Measurements from ENCODE around the gene KCTD2. TPM values are rescaled to one million over a fixed set of nuclear protein-coding genes. Genes with fewer than 3 reads are reported as not detected.

KCTD2 gene
- polyA plus RNA-seq, 1 of the 3 experiments (the other 2 are of a cell fraction) = 27.5 TPM

DNA sequence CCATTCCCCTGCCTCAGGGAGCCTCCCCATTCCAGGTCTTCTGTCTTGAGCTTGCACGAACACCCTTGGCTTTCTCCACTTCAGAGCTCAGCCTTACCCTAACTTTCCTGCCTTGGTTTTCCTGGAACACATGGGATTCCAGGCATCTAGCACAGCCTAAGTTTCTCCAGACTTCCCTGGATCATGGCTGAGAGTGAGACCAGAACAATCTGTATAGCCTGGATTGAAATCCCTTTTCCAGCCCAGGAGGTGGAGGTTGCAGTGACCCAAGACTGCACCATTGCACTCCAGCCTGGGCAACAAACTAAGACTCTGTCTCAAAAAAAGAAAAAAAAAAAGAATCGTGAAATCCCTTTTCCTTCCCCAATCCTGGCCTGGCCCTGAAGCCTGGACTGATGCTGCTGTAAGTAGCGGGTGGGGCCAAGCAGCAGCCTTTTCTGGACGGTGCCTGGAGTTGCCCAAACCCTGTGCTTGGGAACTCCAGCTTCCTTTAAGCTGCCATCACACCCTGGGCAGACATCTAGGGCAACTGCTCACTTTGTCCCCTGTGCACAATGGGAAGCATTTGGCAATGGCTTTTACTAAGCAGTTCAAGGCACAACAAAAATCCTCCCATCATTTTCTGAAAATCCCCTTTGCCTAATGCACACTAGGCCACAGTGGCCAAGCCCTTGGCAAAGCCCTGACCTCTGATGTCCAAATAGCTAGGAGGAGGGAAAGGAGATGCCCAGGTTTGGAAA lies 28.7 kb downstream of the KCTD2 start:
- Histone ChIP-seq H3K79me2 (ENCODE audit: insufficient read depth) (no peaks in the 10 kb centered on the region), H3K4me2 (no peak overlapping the region), H3K9ac (no peak overlapping the region), H3K4me1 (ENCODE audit: control insufficient read depth in 1 of 2, insufficient read depth in 2 of 2, low read depth in 1 of 2, low read length in 1 of 2) (peaks cover 5 to 18% of the 10 kb centered on the region in 2 experiments; a peak in 3 of 4 replicates), H3K9me2 (no peaks in the 10 kb centered on the region), H3K27ac (ENCODE audit: low read depth in 2 of 2, low read length in 1 of 2) (no peak overlapping the region), H3F3A (replicated peaks; ENCODE audit: insufficient read depth) (peaks cover 4% of the 10 kb centered on the region), H3K36me3 (replicated peaks in 1 of 2; ENCODE audit: control insufficient read depth in 1 of 2, insufficient read depth in 2 of 2, low read length in 1 of 2) (no peaks in the 10 kb centered on the region), H3K9me3 (no peaks in the 10 kb centered on the region), H3K27me3 (ENCODE audit: insufficient read depth) (no peaks in the 10 kb centered on the region), H2AFZ (ENCODE audit: low read depth) (no peak overlapping the region), H4K20me1 (ENCODE audit: insufficient read depth) (no peaks in the 10 kb centered on the region), H3K4me3 (ENCODE audit: low read depth in 2 of 2, low read length in 1 of 2) (no peak overlapping the region)
- CTCF ChIA-PET = interaction anchor here (1.0 to 1.8 kb wide), 6 partner anchors 8 to 114 kb away, joined by 3 to 8 read pairs (median 3); no protein-coding TSS in a partner anchor
- POLR2A ChIA-PET = no interaction called here
- TF ChIP-seq NFIC (IDR thresholded peaks at IDR 0.05; ENCODE audit: borderline replicate concordance) (no peak), GABPA (IDR thresholded peaks at IDR 0.05; ENCODE audit: low read depth) (no peak)
- DNase-seq = no peak
- WGBS (ENCODE audit: low lambda C conversion rate) = 71% methylated on average over 4 of the region's 4 CpGs

DNA sequence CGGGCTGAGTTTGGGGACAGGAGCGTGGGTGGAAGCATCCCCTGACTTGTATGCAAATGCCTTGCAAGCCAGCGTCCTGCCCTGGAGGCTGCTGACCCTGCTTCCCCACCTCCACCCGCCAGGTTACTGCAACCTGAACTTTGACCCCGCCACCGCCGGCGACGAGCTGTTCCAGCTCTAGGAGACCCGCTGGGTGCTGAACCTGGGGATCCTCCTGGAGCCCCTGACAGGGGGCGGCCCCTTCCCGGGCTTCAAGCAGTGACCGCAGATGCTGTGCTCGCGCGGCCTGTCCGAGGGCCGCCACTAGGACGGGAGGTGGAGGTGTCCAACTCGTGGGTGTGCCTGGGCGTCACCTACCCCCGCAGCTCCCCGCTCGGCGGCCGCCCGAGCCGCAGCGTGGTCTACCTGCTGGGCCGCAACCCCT lies 30.1 kb downstream of the KCTD2 start:
- Histone ChIP-seq H3K4me3 (ENCODE audit: low read depth in 2 of 2, low read length in 1 of 2) (no peak overlapping the region), H3K4me1 (ENCODE audit: control insufficient read depth in 1 of 2, insufficient read depth in 2 of 2, low read depth in 1 of 2, low read length in 1 of 2) (peaks cover 5 to 18% of the 10 kb centered on the region in 2 experiments; a peak in 3 of 4 replicates), H3K9me2 (no peaks in the 10 kb centered on the region), H3K79me2 (ENCODE audit: insufficient read depth) (no peaks in the 10 kb centered on the region), H3K27me3 (ENCODE audit: insufficient read depth) (no peaks in the 10 kb centered on the region), H3K4me2 (no peak overlapping the region), H3F3A (replicated peaks; ENCODE audit: insufficient read depth) (peaks cover 4% of the 10 kb centered on the region), H4K20me1 (ENCODE audit: insufficient read depth) (no peaks in the 10 kb centered on the region), H3K9me3 (no peaks in the 10 kb centered on the region), H3K9ac (no peak overlapping the region), H2AFZ (ENCODE audit: low read depth) (no peak overlapping the region), H3K36me3 (replicated peaks in 1 of 2; ENCODE audit: control insufficient read depth in 1 of 2, insufficient read depth in 2 of 2, low read length in 1 of 2) (no peaks in the 10 kb centered on the region), H3K27ac (ENCODE audit: low read depth in 2 of 2, low read length in 1 of 2) (no peak overlapping the region)
- no peak for TF ChIP-seq MXI1 (IDR thresholded peaks at IDR 0.05; ENCODE audit: low read depth, low read length)
- no peak for TF ChIP-seq EZH2phosphoT487 (IDR thresholded peaks at IDR 0.05; ENCODE audit: borderline replicate concordance, low read depth)
- TF ChIP-seq FOSL2 (IDR thresholded peaks at IDR 0.05; ENCODE audit: borderline replicate concordance, low read depth) = no peak
- no peak for TF ChIP-seq CHD2 (IDR thresholded peaks at IDR 0.05; ENCODE audit: low read length, partially characterized antibody)
- TF ChIP-seq FOXM1 (IDR thresholded peaks at IDR 0.05; ENCODE audit: low read depth) = no peak
- TF ChIP-seq RAD21 (IDR thresholded peaks at IDR 0.05; ENCODE audit: low read length) = no peak
- TF ChIP-seq, protein P1, sequence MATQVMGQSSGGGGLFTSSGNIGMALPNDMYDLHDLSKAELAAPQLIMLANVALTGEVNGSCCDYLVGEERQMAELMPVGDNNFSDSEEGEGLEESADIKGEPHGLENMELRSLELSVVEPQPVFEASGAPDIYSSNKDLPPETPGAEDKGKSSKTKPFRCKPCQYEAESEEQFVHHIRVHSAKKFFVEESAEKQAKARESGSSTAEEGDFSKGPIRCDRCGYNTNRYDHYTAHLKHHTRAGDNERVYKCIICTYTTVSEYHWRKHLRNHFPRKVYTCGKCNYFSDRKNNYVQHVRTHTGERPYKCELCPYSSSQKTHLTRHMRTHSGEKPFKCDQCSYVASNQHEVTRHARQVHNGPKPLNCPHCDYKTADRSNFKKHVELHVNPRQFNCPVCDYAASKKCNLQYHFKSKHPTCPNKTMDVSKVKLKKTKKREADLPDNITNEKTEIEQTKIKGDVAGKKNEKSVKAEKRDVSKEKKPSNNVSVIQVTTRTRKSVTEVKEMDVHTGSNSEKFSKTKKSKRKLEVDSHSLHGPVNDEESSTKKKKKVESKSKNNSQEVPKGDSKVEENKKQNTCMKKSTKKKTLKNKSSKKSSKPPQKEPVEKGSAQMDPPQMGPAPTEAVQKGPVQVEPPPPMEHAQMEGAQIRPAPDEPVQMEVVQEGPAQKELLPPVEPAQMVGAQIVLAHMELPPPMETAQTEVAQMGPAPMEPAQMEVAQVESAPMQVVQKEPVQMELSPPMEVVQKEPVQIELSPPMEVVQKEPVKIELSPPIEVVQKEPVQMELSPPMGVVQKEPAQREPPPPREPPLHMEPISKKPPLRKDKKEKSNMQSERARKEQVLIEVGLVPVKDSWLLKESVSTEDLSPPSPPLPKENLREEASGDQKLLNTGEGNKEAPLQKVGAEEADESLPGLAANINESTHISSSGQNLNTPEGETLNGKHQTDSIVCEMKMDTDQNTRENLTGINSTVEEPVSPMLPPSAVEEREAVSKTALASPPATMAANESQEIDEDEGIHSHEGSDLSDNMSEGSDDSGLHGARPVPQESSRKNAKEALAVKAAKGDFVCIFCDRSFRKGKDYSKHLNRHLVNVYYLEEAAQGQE (IDR thresholded peaks at IDR 0.05; ENCODE audit: low read depth, low read length) = no peak
- no peak for TF ChIP-seq RXRA (IDR thresholded peaks at IDR 0.05; ENCODE audit: borderline replicate concordance, low read depth)
- TF ChIP-seq TCF12 (IDR thresholded peaks at IDR 0.05) = no peak
- TF ChIP-seq TEAD4 (IDR thresholded peaks at IDR 0.05; ENCODE audit: borderline replicate concordance, insufficient read depth) = no peak
- TF ChIP-seq, protein P2, sequence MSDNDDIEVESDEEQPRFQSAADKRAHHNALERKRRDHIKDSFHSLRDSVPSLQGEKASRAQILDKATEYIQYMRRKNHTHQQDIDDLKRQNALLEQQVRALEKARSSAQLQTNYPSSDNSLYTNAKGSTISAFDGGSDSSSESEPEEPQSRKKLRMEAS (IDR thresholded peaks at IDR 0.05; ENCODE audit: low read depth) = no peak
- no peak for TF ChIP-seq RFX5 (IDR thresholded peaks at IDR 0.05; ENCODE audit: low read length)
- ChIA-PET POLR2A (no interaction called here), CTCF (interaction anchor here (0.6 to 1.5 kb wide), 4 partner anchors 14 to 124 kb away, joined by 3 to 4 read pairs (median 3); no protein-coding TSS in a partner anchor)
- WGBS (ENCODE audit: low lambda C conversion rate) = 92% methylated on average over 26 of the region's 30 CpGs
- no peak for DNase-seq
